NT2/D1 (cell line): Measurements from ENCODE around the gene GFRA1.

Experiments used
- SUZ12 ChIP-seq: IDR thresholded peaks from 2 replicates; pipeline ENCODE4 v1.6.1; 2011; ENCODE audit not compliant: insufficient read length, insufficient read depth; ENCODE audit errors: extremely low read depth
- YY1 ChIP-seq: IDR thresholded peaks from 2 replicates; pipeline ENCODE4 v1.6.1; 2011; ENCODE audit not compliant: insufficient read length, insufficient read depth

- TF ChIP-seq SUZ12 (no peak), YY1 (no peak)
These were observed 115.0 kb downstream of the GFRA1 start for GRCh38 chr10:116158036-116158435.
